Keratinocyte (primary cell): ENCODE results near the gene GPR15. TPM values are rescaled to one million over a fixed set of nuclear protein-coding genes. Genes with fewer than 3 reads are reported as not detected.

Experiments used
- DNase-seq: peaks from one replicate; pipeline ENCODE4 v3.0.0-alpha.2; 2011; ENCODE audit warnings: low read depth, missing footprints, low spot score
- FAIRE-seq: peaks from 2 replicates; lab custom pipeline; 2011; peaks lifted over from hg19 to GRCh38; lab: Jason Lieb, UNC
- H2AFZ ChIP-seq: 2 replicates; pipeline ENCODE4 v1.6.0; 2012; ENCODE audit warnings: low read length, control low read depth, inconsistent platforms; ENCODE audit not compliant: control insufficient read depth
- H3K27ac ChIP-seq: 2 replicates; pipeline ENCODE4 v1.5.1; 2011; ENCODE audit warnings: low read length; ENCODE audit not compliant: control insufficient read depth, insufficient read depth
- H3K27me3 ChIP-seq: 3 replicates; pipeline ENCODE4 v1.6.0; 2011; ENCODE audit warnings: low read length; ENCODE audit not compliant: control insufficient read depth, insufficient read depth; ENCODE audit errors: extremely low read depth
- H3K36me3 ChIP-seq, 2 experiments: 2 replicates in 1 of 2; 3 replicates in 1 of 2; pipeline ENCODE4 v1.5.1; 2011; ENCODE audit warnings: low read length in 2 of 2, mild to moderate bottlenecking in 1 of 2; ENCODE audit not compliant: control insufficient read depth in 2 of 2, insufficient read depth in 2 of 2; ENCODE audit errors: extremely low read depth in 1 of 2
- H3K4me1 ChIP-seq: 3 replicates; pipeline ENCODE4 v1.5.1; 2011; ENCODE audit warnings: low read length; ENCODE audit not compliant: control insufficient read depth, insufficient read depth; ENCODE audit errors: extremely low read depth
- H3K4me2 ChIP-seq: 3 replicates; pipeline ENCODE4 v1.6.0; 2011; ENCODE audit warnings: low read depth, low read length; ENCODE audit not compliant: control insufficient read depth, insufficient read depth; ENCODE audit errors: extremely low read depth
- H3K4me3 ChIP-seq, 3 experiments: fragments of 200-600 bp in 1 of 3; sonication (generic) in 1 of 3; 2 replicates in 2 of 3; 3 replicates in 1 of 3; pipeline ENCODE4 v1.5.1; 2011 to 2016; ENCODE audit warnings: low read length in 3 of 3, mild to moderate bottlenecking in 3 of 3, control low read depth in 2 of 3, inconsistent platforms in 1 of 3, low read depth in 1 of 3, mixed read lengths in 1 of 3, mixed run types in 1 of 3, moderate library complexity in 1 of 3; ENCODE audit not compliant: control insufficient read depth in 2 of 3, insufficient read depth in 2 of 3; ENCODE audit errors: extremely low read depth in 1 of 3
- H3K79me2 ChIP-seq: 2 replicates; pipeline ENCODE4 v1.6.0; 2012; ENCODE audit warnings: low read length; ENCODE audit not compliant: control insufficient read depth, insufficient read depth
- H3K9ac ChIP-seq: 3 replicates; pipeline ENCODE4 v1.6.0; 2011; ENCODE audit warnings: low read length; ENCODE audit not compliant: control insufficient read depth, insufficient read depth; ENCODE audit errors: extremely low read depth
- H3K9me1 ChIP-seq: 3 replicates; pipeline ENCODE4 v1.6.0; 2011; ENCODE audit warnings: low read length; ENCODE audit not compliant: control insufficient read depth, insufficient read depth; ENCODE audit errors: extremely low read depth
- H3K9me3 ChIP-seq: 2 replicates; pipeline ENCODE4 v1.5.1; 2012; ENCODE audit warnings: low read depth, low read length; ENCODE audit not compliant: control insufficient read depth
- H4K20me1 ChIP-seq: 3 replicates; pipeline ENCODE4 v1.6.0; 2011; ENCODE audit warnings: low read length; ENCODE audit not compliant: control insufficient read depth, insufficient read depth; ENCODE audit errors: extremely low read depth
- EZH2 ChIP-seq: IDR thresholded peaks from one replicate; pipeline ENCODE4 v1.6.1; 2012; ENCODE audit warnings: inconsistent platforms, mild to moderate bottlenecking, low read length, moderate library complexity
- dilution Hi-C: fragments of 300-500 bp; cut with MboI; formaldehyde crosslinking; loops from one replicate; pipeline ENCODE4 v1.7.0; 2020; ENCODE audit warnings: low sequenced_read_pairs; ENCODE audit not compliant: extremely low pct_ligation_motif_present
- polyA plus RNA-seq, 5 experiments: library from polyadenylated mRNA; depleted of rRNA in 3 of 5; stranded (reverse) in 3 of 5; stranded (forward) in 1 of 5; unstranded in 1 of 5; fragments of >200 nt; gene quantifications; 1 replicate in 1 of 5; 2 replicates in 3 of 5; 3 replicates in 1 of 5; pipeline versions ENCODE4 v1.2.1 to v1.2.3, GENCODE V29; 2011 to 2012; ENCODE audit warnings: missing spikeins in 2 of 5, low read depth in 1 of 5, low replicate concordance in 1 of 5
- TF ChIP-seq, protein P1 (sequence below), 3 experiments: IDR thresholded peaks in 1 of 3; conservative IDR thresholded peaks in 1 of 3; optimal IDR thresholded peaks in 1 of 3; 2 replicates in 2 of 3; 3 replicates in 1 of 3; pipeline versions ENCODE3 to v1.5.1; 2011; ENCODE audit warnings: low read length in 3 of 3, mild to moderate bottlenecking in 3 of 3, moderate library complexity in 2 of 3, control low read depth in 1 of 3, inconsistent platforms in 1 of 3; ENCODE audit not compliant: insufficient read depth in 2 of 3; ENCODE audit errors: extremely low read depth in 1 of 3

Gene GPR15
- polyA plus RNA-seq, 1 donor (not counting 4 experiments of a cell fraction or from before 2014, with no cell fraction given): not detected

DNA sequence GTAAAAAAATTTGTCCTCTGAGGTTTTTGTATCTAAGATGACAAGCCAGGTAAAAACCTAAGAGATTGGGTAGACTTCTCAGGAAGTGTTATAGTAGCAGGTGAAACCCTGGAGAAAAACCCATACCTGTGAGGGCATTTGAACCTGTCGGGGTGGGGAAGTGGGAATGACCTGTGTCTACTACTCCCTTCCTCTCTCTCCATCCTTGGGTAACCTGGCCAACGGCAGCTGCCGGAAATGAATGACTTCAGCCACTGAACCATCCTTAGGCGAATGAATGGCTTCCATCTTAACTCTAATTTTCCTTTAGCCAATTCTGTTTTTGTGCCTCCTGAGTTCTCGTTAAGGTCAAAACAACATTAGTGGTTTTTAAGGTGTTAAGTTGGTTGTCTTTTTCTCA is 16.8 kb downstream of the GPR15 start:
- Histone ChIP-seq H3K27ac (no peak overlapping the region), H3K36me3 (no peaks in the 10 kb centered on the region), H3K4me2 (no peak overlapping the region), H3K9me3 (no peaks in the 10 kb centered on the region), H3K79me2 (no peaks in the 10 kb centered on the region), H3K9me1 (no peaks in the 10 kb centered on the region), H3K27me3 (no peaks in the 10 kb centered on the region), H3K9ac (no peak overlapping the region), H3K4me1 (no peaks in the 10 kb centered on the region), H4K20me1 (no peaks in the 10 kb centered on the region), H3K4me3 (no peak overlapping the region), H2AFZ (no peak overlapping the region)
- DNase-seq: no peak
- dilution Hi-C loops: no loop called here
- TF ChIP-seq, protein P1, sequence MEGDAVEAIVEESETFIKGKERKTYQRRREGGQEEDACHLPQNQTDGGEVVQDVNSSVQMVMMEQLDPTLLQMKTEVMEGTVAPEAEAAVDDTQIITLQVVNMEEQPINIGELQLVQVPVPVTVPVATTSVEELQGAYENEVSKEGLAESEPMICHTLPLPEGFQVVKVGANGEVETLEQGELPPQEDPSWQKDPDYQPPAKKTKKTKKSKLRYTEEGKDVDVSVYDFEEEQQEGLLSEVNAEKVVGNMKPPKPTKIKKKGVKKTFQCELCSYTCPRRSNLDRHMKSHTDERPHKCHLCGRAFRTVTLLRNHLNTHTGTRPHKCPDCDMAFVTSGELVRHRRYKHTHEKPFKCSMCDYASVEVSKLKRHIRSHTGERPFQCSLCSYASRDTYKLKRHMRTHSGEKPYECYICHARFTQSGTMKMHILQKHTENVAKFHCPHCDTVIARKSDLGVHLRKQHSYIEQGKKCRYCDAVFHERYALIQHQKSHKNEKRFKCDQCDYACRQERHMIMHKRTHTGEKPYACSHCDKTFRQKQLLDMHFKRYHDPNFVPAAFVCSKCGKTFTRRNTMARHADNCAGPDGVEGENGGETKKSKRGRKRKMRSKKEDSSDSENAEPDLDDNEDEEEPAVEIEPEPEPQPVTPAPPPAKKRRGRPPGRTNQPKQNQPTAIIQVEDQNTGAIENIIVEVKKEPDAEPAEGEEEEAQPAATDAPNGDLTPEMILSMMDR (optimal IDR thresholded peaks at IDR 0.05 in 1 of 3, IDR thresholded peaks at IDR 0.05 in 1 of 3, conservative IDR thresholded peaks at IDR 0.05 in 1 of 3; ENCODE audit: extremely low read depth in 1 of 3, insufficient read depth in 2 of 3, low read length in 3 of 3): no peak
- TF ChIP-seq EZH2: no peak
- no peak for FAIRE-seq

DNA sequence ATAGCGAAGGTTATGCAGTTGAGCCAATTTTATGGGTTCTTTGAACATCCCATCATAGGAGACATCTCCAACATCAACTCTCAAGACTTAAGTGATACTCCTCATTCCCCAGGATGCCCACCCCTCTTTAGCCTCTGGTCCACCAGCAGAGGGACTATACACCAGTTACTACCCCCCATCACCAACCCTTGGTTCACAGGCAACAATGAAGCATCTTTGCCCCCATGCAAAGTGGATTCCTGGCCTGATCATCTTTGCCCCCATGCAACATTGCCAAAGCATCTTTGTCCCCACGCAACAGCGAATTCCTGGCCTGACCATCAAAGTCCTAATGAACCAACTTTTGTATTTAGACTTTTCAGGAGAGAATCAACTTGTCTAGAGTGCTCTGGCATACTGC is 19.1 kb downstream of the GPR15 start:
- no peak overlapping the region for H3K4me2 ChIP-seq
- H3K4me1 ChIP-seq: no peaks in the 10 kb centered on the region
- H2AFZ ChIP-seq: no peak overlapping the region
- H3K9ac ChIP-seq: no peak overlapping the region
- no peaks in the 10 kb centered on the region for H3K9me3 ChIP-seq
- H3K9me1 ChIP-seq: no peaks in the 10 kb centered on the region
- H3K4me3 ChIP-seq: no peak overlapping the region
- DNase-seq (no peak), FAIRE-seq (no peak)
- H4K20me1 ChIP-seq: no peaks in the 10 kb centered on the region
- no peaks in the 10 kb centered on the region for H3K27me3 ChIP-seq
- dilution Hi-C loops: no loop called here
- H3K36me3 ChIP-seq: no peaks in the 10 kb centered on the region
- H3K27ac ChIP-seq: no peak overlapping the region
- H3K79me2 ChIP-seq: no peaks in the 10 kb centered on the region
- TF ChIP-seq, protein P1 (optimal IDR thresholded peaks at IDR 0.05 in 1 of 3, IDR thresholded peaks at IDR 0.05 in 1 of 3, conservative IDR thresholded peaks at IDR 0.05 in 1 of 3; ENCODE audit: extremely low read depth in 1 of 3, insufficient read depth in 2 of 3, low read length in 3 of 3): no peak
- no peak for TF ChIP-seq EZH2
